Fibroblast of the conjunctiva (primary cell): Measurements from ENCODE around the gene ATP6V1C2.
A peak's percentile ranks its signal among the peaks of the same experiment; 100 is the strongest.

Source experiments
- DNase-seq: peaks from one replicate; pipeline ENCODE4 v3.0.0-alpha.2; 2010; ENCODE audit warnings: low read depth

The ATP6V1C2 gene, protein sequence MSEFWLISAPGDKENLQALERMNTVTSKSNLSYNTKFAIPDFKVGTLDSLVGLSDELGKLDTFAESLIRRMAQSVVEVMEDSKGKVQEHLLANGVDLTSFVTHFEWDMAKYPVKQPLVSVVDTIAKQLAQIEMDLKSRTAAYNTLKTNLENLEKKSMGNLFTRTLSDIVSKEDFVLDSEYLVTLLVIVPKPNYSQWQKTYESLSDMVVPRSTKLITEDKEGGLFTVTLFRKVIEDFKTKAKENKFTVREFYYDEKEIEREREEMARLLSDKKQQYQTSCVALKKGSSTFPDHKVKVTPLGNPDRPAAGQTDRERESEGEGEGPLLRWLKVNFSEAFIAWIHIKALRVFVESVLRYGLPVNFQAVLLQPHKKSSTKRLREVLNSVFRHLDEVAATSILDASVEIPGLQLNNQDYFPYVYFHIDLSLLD

DNA sequence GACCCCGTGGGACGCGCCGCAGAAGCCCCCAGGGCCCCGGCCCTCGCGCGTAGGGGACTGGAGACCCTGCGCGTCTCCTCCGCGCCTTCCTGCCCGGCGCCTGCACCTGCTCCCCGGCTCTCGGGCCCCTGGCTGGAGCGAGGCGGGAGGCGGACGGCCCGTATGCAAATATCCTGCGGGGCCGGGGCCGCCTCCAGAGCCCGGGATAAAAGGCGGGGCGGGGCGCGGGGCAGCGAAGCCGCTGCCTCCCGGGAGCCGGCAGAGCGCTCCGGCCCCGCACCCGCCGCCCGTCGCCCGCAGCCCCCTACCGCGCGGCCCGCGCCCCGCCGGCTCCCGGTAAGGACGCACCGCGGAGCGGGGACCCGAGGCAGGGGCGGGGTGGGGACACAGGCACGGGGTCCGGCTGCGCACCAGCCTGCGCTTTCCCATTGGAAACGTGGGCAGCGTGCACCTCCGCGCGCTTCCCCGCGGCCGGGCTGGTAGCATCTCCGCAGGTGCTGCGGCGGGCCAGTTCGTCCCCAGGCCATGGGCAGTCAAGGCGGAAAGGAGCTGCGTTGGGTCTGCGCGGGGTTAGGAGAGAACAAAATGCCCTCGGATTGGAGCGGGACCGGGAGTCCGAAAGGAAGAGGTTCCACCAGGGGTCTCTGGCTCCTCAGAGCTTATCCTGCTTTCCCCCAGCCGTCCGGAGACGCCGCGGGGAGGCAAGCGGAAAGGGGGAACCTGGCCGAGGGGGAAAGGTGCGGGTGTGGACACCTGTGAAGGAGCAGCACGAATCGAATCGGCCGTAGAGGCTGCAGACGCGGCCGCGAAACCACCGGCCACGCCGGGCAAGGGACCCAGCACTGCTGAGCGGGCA lies at the start of gene ATP6V1C2:
TSS of gene ATP6V1C2 (plus strand) at position 235 of the 856 bp plus-strand sequence. CDS start 1,220 bp downstream, outside the sequence.
- no peak for DNase-seq

DNA sequence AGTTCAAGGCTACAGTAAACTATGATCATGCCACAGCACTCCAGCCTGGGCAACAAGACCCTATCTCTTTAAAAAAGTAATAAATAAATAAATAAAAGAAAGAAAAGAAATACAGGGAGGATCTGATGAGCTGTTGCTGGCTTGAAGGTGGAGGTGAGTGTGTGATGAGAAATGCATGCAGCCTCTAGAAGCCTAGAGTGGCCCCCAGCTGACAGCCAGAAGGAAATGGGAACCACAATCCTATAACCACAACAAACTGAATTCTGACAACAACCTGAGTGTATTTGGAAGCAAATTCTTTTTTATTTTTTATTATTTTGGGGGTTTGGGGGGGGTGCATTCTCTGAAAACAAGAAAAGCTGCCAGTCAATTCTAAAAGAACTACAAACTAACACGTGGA lies 46.3 kb upstream of the ATP6V1C2 start:
- no peak for DNase-seq

DNA sequence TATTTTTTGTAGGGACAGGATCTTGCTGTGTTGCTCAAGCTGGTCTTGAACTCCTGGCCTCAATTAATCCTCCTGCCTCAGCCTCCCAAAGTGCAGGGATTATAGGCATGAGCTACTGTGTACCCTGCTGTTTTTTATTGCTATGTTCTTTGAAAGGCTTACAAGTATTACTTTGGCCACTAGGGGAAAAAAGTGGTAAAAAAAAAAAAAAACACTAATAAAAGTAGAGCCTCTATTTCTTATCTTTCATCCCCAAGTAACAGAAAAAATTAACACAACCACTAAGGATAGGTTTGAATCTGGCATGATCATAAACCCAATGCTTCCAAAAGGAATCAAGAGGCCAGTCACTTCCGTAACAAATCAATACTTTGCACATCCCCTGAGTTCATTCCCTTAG lies 43.2 kb upstream of the ATP6V1C2 start:
- no peak for DNase-seq

DNA sequence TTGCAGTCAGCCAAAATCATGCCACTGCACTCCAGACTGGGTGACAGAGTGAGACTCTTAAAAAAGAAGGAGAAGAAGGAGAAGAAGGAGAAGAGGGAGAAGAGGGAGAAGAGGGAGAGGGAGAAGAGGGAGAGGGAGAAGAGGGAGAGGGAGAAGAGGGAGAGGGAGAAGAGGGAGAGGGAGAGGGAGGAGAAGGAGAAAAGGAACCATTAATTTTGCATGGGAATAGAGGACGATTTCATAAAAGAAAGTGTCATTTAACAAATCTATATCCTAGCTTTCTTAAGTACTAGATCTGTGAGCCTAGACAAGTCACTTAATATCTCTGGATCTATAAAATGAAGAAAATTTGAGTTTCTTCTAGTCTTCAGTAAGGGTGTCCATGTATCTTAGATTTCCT lies 41.2 kb upstream of the ATP6V1C2 start:
- no peak for DNase-seq

DNA sequence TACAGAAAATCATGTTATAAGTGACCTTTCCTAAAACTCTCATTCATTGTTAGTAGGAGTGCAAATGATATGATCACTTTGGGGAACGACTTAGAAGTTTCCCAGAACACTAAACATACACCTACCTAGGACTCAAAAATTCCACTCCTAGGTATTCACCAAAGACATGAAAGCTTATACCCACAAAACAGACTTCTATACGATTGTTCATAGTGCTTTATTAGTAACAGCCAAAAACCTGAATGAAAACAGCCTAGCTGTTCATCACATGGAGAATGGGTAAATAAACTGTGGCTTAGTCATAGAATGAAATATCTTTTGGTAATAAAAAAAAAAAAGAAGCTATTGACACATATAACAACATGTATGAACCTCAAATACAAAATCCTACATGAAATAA lies 40.5 kb upstream of the ATP6V1C2 start:
- no peak for DNase-seq

DNA sequence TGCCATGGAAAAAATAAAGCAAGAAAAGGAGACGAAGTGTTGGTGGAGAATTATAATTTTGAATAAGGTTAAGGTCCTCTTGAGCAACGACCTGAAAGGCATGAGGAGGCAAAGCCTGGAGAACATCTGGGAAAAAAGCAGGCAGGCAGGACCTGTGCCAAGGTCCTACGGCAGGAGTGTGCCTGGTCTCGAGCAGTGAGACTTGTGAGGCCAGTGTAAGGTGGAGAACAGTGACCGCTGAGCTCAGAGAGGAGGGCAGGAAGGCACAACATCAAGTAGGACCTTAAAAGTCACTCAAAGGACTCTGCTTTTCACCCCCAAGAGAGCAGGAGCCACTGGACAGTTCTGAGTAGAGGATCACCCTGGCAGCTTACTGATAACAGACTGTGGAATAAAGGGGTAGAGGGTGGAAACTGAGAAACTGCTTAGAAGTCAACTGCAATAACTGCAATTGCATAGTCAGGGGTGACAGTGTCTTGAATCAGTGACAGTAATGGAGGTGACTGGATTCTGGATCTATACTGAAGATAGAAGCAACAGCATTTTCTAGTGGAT lies 35.2 kb upstream of the ATP6V1C2 start:
- no peak for DNase-seq

DNA sequence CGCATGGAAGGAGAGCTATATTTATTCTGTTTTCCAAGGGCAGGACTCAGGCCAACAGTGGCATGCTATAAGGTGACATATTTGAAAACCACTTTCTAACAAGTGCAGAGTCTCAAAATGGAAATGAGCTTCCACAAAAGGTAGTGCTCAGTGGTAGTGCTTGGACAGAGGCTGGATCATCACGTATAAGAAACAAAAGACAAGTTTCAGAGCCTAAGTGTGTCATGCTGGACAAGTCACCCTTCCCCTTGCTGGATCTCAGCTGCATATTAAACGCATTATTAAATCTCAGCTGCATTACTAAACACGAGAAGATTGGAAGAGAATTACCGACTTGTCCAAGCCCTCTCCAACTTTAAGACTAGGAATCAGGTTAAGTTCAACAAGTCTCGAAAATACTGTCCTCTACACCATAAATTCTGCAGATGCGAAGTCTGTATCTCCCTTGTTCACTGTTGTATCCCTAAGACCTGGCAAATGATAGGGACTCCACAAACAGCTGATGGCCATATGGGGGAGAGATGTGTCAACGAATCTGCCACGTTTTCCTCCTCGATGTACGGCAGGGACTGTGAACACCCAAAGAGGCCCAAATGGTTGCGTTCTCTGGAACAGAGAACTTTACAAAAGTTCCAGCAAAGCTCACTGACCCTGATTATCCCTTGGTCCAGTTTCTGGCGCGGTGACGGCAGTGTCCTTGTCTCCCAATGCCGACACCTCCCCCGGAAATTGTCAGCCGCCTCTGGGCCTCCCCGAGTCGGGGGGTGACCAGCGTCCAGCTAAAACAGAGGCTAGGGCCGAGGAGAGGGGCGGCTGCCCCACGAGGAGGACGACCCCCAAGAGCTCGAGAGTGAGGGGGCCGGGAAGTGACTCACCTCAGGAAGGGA lies 32.3 kb upstream of the ATP6V1C2 start:
- no peak for DNase-seq

DNA sequence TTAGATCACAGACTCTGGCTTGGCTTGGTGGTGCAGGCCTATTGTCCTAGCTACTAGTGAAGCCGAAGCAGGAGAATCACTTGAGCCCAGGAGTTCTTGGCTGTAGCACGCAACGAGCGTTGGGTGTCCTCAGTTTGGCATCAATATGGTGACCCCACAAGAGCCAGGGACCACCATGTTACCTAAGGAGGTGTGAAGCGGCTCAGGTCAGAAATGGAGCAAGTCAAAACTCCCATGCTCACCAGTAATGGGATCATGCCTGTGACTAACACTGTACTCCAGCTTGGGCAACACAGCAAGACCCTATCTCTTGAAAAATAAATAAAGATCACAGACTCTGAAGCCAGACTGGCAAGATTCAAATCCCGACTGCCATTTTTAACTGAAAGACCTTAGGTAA lies 29.9 kb upstream of the ATP6V1C2 start:
- DNase-seq: no peak

DNA sequence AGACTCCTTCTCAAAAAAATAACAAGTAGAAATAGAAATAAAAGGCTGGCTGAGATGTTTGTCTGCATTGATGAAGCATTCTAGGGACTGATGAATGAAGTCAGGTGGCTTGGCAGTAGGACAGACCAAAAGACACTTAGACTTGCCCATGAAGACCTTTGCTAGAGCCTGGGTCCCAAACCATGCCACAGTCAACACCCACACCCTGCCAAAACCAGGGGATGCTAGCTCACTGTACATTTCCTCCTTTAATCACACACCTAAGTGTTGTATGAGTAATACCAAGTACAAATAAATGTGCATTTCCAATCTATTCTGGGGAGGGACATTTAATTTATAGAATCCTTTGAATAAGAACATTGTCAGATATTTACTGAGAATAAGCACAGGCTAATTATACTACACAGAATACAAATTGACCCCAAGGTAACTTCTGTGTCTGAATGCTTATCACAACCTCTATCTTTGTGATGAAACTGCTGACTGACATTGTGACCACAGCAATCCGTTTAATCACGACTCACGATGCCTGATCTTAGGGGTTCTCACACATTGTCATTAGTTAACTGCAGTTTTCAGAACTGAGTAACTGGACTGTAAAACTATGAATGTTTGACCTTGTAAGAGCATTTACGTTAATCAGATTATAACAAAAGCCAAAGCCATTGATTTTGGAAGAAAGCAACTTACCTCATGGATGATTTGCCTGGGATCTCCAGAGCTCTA lies 21.2 kb upstream of the ATP6V1C2 start:
- DNase-seq: no peak

DNA sequence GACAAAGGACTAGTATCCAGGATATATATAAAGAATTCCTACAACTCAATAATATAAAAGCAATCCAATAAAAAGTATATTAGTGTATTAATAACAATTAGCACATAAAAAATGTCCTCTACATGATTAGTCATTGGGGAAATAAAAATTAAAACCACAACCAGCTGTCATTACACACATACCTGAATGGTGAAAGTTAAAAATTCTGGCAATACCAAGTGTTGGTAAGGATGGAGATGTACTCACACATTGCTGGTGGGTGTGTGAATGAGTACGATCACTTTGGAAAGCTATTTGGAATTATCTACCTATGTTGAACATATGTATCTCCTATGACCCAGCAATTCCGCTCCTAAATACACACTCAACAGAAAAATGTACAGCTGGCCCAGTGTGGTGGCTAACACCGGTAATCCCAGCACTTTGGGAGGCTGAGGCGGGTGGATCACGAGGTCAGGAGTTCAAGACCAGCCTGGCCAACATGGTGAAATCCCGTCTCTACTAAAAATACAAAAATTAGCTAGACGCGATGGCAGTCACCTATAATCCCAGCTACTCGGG lies 17.3 kb upstream of the ATP6V1C2 start:
- no peak for DNase-seq

DNA sequence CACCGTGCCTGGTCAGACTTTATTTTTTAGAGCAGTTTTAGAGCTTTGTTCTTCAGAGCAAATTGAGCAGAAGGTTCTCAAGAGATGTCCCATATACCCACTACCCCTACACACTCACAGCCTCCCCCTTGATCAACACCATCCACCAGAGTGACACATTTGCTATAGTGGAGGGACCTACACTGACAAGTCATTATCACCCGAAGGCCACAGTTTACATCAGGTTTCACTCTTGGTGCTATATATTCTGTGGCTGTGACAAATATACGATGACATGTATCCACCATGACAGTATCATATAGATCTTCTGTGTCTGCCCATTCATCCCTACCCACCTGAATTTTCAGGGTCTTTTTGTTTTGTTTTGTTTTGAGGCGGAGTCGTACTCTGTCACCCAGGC lies 15.4 kb upstream of the ATP6V1C2 start:
- DNase-seq: no peak

DNA sequence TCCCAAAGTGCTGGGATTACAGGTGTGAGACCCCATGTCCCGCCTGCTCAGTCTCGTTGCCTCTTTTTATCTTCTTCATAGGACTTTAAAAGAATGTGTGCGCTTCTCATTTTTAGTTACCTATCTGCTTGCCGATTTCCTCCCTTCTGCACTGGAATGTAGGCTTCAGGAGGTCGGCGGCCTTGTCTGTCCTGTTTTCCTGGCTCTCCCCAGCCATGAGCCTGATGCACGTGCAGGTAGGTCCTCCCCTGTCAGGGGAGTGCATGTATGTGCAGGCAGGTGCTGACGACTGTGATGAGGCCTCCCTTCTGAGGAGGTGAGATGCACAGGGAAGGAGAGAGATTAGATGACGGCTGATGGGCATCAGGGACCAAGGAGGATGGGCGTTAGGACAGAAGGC lies 13.6 kb upstream of the ATP6V1C2 start:
- no peak for DNase-seq

DNA sequence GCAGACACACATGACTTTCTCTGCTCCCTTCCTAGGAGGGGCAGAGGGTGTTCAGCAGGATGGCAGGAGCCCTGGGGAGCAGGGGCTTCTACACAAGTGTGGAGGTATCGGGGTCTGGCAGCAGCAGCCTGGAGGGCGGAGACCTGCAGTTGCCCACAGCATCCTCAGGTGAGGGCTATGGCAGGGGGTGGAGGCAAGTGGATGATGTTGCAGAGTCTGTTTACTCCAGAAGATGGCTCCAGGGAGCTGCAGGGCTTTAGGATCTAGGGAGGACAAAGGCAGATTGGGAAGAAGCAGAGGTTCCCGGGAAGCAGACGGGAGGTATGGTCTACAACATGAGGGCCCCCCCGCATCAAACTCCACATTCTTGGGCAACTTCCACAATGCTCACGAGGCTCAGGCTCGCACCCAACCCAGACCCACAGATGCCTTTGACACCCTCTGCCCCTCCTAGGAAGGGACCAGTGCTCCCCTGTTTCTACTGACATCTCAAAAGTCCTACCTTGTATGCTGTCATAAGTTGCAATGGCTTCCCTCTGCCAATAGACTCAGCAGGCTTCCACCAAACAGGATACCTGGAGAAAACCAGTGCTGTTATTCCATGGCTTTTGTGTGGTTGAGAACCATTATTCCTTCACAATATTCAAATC lies 12.0 kb upstream of the ATP6V1C2 start:
- DNase-seq: no peak

DNA sequence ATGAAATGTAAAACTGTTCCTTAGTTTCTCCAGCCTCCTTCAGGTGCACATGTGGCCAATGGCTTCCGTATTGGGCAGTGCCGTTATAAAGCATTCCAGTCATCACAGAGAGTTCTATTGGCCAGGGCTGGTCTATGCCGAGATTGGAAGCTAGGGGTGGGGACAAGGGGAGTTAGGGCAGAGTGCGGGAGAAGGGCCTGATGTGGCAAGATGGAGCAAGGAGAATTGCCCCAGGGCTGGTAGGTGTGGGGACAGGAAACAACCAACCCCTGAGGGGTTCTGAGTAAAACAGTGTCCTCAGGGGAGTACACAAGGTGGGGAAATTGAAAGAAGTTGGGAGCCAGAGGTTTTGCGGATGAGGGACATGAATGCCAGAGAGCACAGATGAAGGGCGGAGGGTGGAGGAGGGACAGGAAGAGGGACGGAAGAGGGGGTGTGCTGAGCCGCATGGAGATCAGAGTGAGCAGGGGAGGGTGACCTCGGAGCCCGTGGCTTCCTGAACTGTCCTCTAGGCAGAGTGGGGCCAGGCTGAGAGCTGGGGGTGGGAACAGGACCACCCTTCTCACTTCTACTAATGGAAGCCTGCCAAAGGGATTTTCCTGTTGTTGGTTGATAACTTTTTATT lies 9.1 kb upstream of the ATP6V1C2 start:
- no peak for DNase-seq

DNA sequence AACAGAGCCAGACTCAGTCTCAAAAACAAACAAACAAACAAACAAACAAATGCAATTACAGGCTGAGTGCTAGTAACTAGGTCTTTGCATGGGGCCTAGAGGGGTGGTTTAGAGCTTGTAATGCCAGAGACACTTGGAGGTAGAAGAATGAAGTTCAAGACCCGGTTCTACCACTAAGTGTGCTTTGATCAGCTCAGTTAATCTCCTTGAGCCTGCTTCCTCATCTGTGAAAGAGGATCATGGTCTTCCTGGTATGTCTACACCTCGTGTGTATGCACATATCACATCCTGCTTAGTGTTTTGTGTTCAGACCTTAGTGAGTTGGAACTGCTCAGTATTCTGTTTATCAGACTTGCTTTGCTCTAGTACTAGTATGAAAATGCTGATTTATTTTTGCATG lies 4.8 kb upstream of the ATP6V1C2 start:
- no peak for DNase-seq

DNA sequence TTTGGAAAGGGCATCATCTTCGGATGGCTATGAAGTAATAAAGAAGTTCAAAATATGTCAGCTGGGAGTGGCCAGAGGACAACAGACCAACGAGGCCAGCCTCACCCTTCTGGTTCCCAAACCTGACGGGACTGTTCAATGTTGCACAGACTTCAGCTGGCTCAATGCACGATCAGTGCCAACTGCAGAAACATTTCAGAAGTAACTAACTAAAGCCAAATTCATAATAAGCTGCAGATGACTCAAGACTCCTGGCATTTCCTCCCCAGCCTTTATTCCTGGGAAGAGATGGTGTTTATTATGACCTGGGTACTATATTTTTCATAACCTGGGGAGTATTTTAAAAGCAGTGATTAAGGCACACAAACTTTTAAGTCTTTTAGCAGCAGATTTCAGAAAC lies 3.8 kb upstream of the ATP6V1C2 start:
- peak; percentile 21 for DNase-seq

DNA sequence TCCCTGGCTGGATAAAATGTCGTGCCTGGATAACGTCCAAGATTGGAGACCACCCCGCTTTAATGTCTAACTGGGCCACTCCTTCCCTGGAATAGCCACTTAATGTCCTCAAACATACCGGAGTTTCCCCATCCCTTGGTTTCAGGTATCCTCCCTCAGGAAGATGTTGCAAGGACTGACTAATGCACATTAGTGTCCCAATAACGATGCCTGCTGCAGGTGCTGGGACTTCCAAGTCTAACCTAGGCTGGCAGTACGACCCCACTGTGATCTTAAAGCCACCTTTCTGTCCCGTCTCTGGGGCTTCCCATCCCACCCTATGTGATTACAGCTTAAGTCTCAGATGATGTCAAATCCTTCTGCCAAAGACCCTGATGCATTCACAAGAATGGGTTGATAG lies 1.1 kb upstream of the ATP6V1C2 start:
- DNase-seq: no peak

DNA sequence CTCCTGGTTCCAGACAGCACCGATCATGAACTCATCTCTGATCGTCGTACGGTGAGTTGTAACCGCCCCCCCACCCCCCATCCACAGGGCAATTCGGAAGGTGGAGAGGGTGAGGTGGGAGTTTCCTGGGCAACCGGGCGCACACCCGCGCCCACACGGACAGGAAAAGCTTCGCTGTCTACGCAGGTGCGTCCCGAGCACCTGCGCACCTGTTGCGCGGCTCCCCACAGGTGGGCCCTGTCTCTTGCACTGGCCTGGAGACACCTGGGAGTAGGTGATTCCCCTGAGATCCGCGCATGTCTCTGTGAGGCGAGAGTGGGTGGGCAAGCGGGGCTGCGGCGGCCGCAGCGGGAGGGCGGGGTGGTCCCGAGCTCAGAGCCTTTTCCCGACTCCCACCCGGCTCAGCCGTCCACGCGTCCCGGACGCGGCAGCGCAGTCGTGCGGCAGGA lies 459 bp upstream of the ATP6V1C2 start:
- no peak for DNase-seq

DNA sequence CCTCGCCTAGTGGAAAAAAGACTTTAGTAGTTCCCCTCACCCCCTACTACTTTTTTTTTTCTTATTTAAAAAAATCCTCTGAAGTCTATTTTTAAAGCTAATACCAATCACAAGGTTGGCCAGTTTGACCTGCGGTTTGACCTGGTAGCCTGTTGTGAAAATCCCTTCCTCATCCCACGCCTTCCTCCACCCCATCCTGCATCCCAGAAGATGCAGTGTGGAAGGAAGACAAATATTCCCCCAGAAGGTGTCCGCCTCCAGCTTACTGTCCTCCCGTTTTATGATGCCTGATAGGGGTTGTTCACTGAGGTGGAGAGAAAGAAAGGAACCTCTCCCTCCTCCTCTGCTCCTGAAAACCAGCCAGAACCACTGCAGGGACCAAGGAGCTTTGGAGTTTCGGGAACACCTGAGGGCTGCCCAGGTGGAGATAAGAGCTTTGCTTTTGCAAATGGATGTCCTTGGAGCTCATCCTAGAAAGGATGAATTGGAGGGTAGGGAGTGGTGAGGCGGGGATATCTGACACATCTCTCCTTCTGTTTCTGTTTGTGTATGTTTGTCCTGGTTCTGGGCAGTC lies 909 bp downstream of the ATP6V1C2 start:
- no peak for DNase-seq
